HL-60/S4 (cell line): ENCODE measurements around the gene ZNHIT2.

Experiments
- in situ Hi-C: fragments of 300-500 bp; cut with MboI; formaldehyde crosslinking; loops from 2 replicates; pipeline ENCODE4 v1.14.3; 2022; ENCODE audit warnings: low sequenced_read_pairs

The ZNHIT2 gene

DNA sequence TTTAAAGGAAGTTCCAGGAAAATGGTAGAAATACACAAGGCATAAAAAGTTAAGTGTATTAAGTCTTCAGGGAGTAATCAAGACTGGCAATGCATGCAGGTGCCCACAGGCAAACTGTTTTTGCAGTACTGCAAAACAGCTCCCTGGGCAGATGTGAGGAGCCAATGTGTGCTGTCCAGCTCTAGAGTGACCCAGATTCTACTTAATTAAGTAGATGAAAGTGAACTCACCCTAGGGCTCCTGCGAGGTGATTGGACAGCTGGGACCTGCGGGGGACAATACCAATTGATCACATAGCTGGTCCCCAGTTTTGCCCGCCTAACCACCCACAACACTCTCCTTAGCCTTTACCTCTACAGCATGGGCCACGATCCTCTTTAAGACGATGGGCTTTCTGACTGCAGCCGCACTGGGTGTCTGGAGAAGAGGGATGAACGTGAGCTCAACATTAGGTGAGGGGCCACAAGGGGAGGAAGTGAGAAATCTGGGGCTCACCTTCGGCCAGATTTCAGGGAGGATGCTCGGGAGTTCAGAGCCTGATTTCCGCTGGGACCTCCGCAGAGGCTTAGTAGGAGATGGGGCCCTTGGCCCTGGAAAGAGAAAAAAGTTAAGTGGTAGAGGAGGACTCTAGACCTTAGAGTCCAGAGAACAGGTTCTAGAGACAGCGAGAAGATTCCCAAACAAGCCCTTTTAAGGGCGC is 34.2 kb downstream of the ZNHIT2 start:
- in situ Hi-C loops, result loop anchor here (5.0 kb wide), 1 partner anchor 56 kb away; the partner anchor contains the start of gene SNX15

GRCh38 chr11:65078786-65079342 is 38.6 kb downstream of the ZNHIT2 start:
- in situ Hi-C loops, result no loop called here

- in situ Hi-C loops, result no loop called here
Measured at GRCh38 chr11:65078151-65078550, 39.4 kb downstream of the ZNHIT2 start.

GRCh38 chr11:65077451-65077850 is 40.0 kb downstream of the ZNHIT2 start:
- in situ Hi-C loops, result no loop called here

- in situ Hi-C loops, result no loop called here
Measured at GRCh38 chr11:65072631-65072966, 44.9 kb downstream of the ZNHIT2 start.

GRCh38 chr11:65071907-65072630 is 45.4 kb downstream of the ZNHIT2 start:
- in situ Hi-C loops, result no loop called here

- in situ Hi-C loops, result no loop called here
Measured at GRCh38 chr11:65069217-65069616, 48.3 kb downstream of the ZNHIT2 start.

GRCh38 chr11:65067446-65067845 is 50.1 kb downstream of the ZNHIT2 start:
- in situ Hi-C loops, result no loop called here

DNA sequence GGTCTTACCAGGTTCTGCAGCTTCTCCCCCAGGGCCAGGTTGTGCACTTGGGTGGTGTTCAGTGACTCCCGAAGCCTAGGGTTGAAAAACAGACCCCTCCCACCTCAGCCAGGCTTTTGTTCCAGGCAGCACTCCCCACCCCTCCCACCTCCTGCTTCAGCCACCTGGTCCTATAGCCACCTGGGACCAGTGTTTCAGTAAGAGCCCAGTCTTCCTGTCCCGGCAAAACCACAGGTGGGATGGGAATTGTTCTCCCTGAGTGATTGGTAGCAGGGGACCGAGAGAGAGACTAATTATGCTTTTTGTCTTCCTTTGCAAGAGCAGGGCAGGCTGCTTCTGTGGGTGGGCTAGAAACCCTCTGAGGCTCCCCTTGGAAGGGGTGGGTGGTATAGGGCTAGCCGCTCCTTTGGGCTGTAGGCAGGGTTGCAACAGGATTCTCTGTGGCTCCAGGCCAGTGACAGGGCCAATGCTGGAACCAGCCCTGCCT is 50.7 kb downstream of the ZNHIT2 start:
- in situ Hi-C loops, result no loop called here
